ENCODE data around the gene CRYM.
"Not testable (repeated sequence)": the region's sequence is repeated elsewhere in the genome, so short reads cannot be mapped to it uniquely, and the experiment has no call there.

DNA sequence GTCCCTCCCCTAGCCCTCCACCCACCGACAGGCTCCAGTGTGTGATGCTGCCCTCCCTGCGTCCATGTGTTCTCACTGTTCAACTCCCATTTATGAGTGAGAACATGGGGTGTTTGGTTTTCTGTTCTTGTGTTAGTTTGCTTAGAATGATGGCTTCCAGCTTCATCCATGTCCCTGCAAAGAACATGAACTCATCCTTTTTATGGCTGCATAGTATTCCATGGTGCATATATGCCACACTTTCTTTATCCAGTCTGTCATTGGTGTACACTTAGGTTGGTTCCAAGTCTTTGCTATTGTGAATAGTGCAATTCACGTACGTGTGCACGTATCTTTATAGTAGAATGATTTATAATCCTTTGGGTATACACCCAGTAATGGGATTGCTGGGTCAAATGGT, 28.6 kb upstream of the CRYM start:
- TF ChIP-seq, protein P1, sequence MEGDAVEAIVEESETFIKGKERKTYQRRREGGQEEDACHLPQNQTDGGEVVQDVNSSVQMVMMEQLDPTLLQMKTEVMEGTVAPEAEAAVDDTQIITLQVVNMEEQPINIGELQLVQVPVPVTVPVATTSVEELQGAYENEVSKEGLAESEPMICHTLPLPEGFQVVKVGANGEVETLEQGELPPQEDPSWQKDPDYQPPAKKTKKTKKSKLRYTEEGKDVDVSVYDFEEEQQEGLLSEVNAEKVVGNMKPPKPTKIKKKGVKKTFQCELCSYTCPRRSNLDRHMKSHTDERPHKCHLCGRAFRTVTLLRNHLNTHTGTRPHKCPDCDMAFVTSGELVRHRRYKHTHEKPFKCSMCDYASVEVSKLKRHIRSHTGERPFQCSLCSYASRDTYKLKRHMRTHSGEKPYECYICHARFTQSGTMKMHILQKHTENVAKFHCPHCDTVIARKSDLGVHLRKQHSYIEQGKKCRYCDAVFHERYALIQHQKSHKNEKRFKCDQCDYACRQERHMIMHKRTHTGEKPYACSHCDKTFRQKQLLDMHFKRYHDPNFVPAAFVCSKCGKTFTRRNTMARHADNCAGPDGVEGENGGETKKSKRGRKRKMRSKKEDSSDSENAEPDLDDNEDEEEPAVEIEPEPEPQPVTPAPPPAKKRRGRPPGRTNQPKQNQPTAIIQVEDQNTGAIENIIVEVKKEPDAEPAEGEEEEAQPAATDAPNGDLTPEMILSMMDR (conservative IDR thresholded peaks at IDR 0.05), result not testable (repeated sequence)
- TF ChIP-seq ZFX (IDR thresholded peaks at IDR 0.05), result not testable (repeated sequence)
